ENCODE results near the gene IL1RAPL2.

The IL1RAPL2 gene

GRCh38 chrX:105458846-105459245 lies 892.8 kb downstream of the IL1RAPL2 start:
- DNase-seq (ENCODE audit: low read depth in 2 of 3, low spot score in 1 of 3): no peak

DNA sequence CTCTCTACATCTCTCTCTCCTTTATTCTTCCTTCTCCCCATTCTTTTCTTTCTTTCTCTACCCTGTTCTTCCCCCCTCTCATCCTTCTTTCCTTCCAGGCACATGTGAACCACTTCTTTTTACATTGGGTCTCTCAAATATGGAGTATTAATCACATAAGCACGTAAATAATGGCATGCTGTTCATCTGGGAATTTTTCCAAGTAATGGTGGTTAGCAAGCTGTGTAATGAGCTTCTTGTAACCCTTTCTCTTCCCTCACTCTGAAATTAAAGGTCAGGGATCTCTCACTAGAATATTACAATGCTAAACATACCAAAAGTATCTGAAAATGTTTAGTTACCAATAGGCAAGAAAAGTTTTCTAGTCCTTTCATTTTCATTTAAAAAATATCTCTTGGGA lies 894.4 kb downstream of the IL1RAPL2 start:
- no peak for DNase-seq (ENCODE audit: low read depth in 2 of 3, low spot score in 1 of 3)

DNA sequence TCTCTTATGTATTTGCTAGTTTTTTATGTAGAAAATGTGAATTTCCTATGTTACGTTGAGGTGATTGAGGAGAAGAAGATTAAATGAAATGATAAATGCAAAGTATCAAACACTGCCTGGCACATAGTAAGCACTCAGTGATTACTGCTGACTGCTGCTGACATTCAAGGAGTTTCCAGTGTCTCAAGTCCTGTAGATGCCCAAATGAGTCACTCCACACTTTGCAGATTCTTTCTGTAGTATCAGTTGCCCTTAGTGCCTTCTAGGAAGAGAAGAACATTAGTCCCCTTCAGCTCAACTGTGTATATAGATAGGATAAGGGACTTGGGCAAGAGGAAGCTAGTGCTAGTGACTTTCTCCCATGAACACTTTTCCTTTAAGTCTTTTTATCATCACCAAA lies 895.0 kb downstream of the IL1RAPL2 start:
- no peak for DNase-seq (ENCODE audit: low read depth in 2 of 3, low spot score in 1 of 3)

GRCh38 chrX:105462186-105462585 lies 896.2 kb downstream of the IL1RAPL2 start:
- no peak for DNase-seq (ENCODE audit: low read depth in 2 of 3, low spot score in 1 of 3)

DNA sequence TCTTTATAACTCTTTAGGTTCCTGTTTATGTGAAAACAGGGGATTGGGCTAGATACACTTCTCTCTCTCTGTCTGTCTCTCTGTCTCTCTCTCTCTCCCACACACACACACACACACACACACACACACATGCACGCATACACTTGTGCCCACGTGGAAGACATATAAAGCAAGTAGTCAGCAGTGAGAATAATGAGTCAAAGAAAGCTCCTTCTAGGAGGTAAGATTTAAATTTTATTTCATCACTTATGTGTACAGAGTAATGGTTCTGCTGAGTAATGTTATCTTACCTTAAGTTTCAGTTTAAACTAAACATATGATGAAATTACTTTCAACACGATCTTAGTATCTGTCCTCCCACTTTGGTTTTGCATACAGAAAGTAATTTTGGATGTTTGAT lies 897.5 kb downstream of the IL1RAPL2 start:
- no peak for DNase-seq (ENCODE audit: low read depth in 2 of 3, low spot score in 1 of 3)

GRCh38 chrX:105464618-105465017 lies 898.6 kb downstream of the IL1RAPL2 start:
- no peak for DNase-seq (ENCODE audit: low read depth in 2 of 3, low spot score in 1 of 3)

- no peak for DNase-seq (ENCODE audit: low read depth in 2 of 3, low spot score in 1 of 3)
Measured at GRCh38 chrX:105468741-105469140, 902.7 kb downstream of the IL1RAPL2 start.

- no peak for DNase-seq (ENCODE audit: low read depth in 2 of 3, low spot score in 1 of 3)
Measured at GRCh38 chrX:105471597-105471996, 905.6 kb downstream of the IL1RAPL2 start.

- no peak for DNase-seq (ENCODE audit: low read depth in 2 of 3, low spot score in 1 of 3)
Measured at GRCh38 chrX:105475801-105476200, 909.8 kb downstream of the IL1RAPL2 start.

GRCh38 chrX:105477351-105477750 lies 911.4 kb downstream of the IL1RAPL2 start:
- DNase-seq (ENCODE audit: low read depth in 2 of 3, low spot score in 1 of 3): no peak

DNA sequence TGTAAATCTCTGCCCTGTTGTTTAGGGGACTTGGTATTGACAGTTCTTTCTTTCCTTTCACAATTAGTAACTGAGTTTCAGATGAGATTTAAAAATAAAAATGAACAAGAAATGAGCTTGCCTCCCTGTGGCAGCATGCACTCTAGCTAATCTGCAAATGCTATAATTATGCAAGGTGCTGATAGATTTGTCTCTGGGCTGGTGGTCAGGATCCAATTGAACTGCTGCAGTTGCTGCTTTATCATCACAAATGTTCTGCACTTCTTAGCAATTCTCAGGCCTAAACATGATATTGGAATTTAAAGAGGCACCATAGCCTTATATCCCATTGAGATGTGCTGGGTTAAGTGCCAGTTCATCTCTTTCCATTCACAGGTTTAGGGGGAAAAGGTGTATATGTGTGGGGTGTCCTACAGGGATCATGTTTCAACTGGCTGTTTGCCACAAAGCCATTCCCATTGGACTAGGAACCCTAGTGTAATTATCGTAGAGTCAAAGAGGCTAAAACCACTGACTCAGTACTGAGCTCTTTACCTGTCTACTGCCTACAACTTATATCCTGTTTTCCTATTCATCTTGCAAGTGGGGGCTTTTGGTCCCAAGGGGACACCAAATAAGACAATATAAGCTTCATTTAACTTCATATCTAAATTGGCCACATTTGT lies 914.8 kb downstream of the IL1RAPL2 start:
- DNase-seq (ENCODE audit: low read depth in 2 of 3, low spot score in 1 of 3): no peak

DNA sequence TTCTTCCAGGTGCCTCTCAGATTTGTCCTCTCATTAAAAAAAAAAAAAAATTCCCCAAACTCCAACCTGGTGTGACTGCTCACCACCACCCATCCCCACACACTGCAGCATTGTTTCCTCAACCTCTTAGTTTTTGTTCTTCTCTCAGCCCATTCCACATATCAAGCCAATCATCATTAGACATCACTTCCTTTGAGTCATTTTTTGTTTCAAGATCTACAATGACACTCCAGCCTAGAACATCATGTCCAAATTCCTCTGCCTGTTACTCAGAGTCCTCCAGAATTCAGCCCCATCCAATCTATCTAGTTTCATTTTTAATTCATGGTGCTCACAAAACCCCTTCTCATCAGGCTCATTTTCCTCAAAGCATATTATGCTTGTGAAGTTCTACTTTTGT lies 917.0 kb downstream of the IL1RAPL2 start:
- no peak for DNase-seq (ENCODE audit: low read depth in 2 of 3, low spot score in 1 of 3)

- no peak for DNase-seq (ENCODE audit: low read depth in 2 of 3, low spot score in 1 of 3)
Measured at GRCh38 chrX:105488716-105489115, 922.7 kb downstream of the IL1RAPL2 start.

- no peak for DNase-seq (ENCODE audit: low read depth in 2 of 3, low spot score in 1 of 3)
Measured at GRCh38 chrX:105495376-105495775, 929.4 kb downstream of the IL1RAPL2 start.

- DNase-seq (ENCODE audit: low read depth in 2 of 3, low spot score in 1 of 3): no peak
Measured at GRCh38 chrX:105502336-105502735, 936.3 kb downstream of the IL1RAPL2 start.

DNA sequence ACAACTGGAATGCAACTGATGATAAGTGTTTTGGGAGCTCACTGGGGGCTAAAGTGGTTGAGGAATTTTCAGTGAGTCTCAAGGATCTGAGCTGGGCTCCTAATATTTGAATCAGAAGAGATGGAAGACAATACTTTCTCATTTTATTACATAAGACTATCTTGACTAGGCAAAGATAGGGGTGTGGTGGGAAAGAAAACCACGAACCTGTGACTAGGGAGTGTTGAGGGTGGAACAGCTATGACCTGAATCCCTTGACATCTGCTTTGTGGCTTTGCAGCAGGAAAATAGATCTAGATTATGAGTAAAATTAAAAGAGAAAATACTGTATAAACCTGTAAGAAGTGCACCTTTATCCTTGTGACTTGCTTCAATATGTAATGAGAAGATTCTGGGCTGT lies 949.6 kb downstream of the IL1RAPL2 start:
- DNase-seq (ENCODE audit: low read depth in 2 of 3, low spot score in 1 of 3): no peak

GRCh38 chrX:105526431-105526830 lies 960.4 kb downstream of the IL1RAPL2 start:
- no peak for DNase-seq (ENCODE audit: low read depth in 2 of 3, low spot score in 1 of 3)

DNA sequence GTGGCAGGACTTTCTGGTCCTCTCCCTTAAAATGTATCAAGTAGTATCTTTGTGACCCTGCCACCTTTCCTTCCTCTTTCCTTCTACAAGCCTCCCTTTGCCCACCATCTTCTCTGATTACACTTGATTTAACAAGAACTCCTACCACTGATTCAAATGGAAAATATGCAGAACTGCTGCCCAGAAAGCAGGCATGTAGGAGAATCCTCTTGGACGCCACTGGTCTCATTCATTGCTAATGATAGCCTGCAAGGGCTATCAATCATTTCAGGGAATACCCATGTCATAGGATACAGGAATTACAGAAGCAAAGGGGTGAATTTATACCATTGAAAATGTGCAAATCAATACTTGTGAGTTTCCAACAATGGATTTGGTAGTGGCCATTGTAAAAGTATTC lies 961.8 kb downstream of the IL1RAPL2 start:
- no peak for DNase-seq (ENCODE audit: low read depth in 2 of 3, low spot score in 1 of 3)

DNA sequence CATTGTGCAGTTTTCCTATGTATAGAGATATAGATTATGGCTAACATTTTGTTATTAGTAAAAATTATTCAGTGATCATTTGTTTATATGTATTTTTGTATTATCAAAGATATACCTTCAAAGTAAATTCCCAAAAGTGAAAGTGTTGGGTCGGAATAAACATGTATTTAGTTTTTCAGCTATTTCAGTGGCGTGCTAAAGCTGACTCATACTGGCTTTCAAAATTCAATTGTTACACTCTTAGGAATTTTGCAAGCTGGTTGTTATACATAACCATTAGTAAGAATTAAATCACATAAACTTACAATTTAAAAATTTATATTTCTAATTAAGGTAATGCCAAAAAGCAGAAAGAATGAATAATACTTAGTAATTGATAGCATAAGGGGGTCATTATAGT lies 968.0 kb downstream of the IL1RAPL2 start:
- DNase-seq (ENCODE audit: low read depth in 2 of 3, low spot score in 1 of 3): no peak

DNA sequence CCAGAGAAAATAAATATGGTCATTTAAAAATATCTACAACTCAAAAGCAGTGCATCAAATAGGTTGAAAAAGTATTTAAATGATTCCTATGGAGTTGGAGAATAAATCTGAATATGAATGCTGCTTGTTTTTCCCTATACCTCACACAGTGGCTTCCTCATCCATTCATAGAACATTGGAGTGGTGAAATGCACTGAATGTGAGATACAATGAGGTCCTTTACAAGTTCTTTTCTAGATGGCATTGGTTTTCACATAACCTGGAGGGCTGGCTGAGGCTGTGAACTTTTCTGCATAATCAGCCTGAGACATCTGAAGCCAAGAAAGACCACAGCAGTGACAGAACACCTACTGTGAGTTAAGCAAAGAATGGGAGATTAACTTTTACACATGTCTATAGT lies 977.3 kb downstream of the IL1RAPL2 start:
- DNase-seq (ENCODE audit: low read depth in 2 of 3, low spot score in 1 of 3): no peak

GRCh38 chrX:105550043-105550663 lies 984.2 kb downstream of the IL1RAPL2 start:
- DNase-seq (ENCODE audit: low read depth in 2 of 3, low spot score in 1 of 3): no peak

DNA sequence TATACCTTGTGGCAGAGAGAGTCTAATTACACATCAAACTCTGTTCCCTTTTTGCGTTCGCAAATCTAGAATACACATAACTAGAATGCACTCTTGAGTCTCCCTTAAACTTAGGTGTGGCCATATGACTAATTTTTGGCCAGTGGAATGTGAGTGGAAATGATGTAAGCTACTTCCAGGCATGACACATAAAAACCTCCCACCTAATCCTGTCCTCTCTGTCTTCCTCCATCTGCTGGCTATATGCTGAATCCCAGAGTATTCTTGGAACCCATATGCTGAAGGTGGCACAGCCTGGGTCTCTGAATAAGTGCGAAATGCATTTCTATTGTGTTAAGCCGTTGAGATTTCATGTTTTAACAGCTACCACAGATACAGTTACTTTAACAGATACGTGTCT lies 986.4 kb downstream of the IL1RAPL2 start:
- no peak for DNase-seq (ENCODE audit: low read depth in 2 of 3, low spot score in 1 of 3)

GRCh38 chrX:105553118-105553517 lies 987.1 kb downstream of the IL1RAPL2 start:
- DNase-seq (ENCODE audit: low read depth in 2 of 3, low spot score in 1 of 3): no peak
